GM12892 (cell line): ENCODE results near the gene MLX.

Source experiments
- DNase-seq: peaks from one replicate; pipeline ENCODE4 v3.0.0; 2011; ENCODE audit not compliant: insufficient read length
- FAIRE-seq: peaks from 2 replicates; lab custom pipeline; 2011; peaks lifted over from hg19 to GRCh38; lab: Jason Lieb, UNC
- POLR2A ChIP-seq: IDR thresholded peaks from 2 replicates; pipeline ENCODE4 v1.6.1; 2011; ENCODE audit warnings: low read depth, low read length, control low read depth
- POLR2AphosphoS5 ChIP-seq: IDR thresholded peaks from 2 replicates; pipeline ENCODE4 v1.6.1; 2011; ENCODE audit warnings: low read depth, low read length, control low read depth
- TAF1 ChIP-seq: IDR thresholded peaks from 2 replicates; pipeline ENCODE4 v1.6.1; 2011; ENCODE audit warnings: low read depth, mild to moderate bottlenecking, control low read depth, low read length, borderline replicate concordance

Gene MLX

GRCh38 chr17:42563143-42563509, 3.8 kb upstream of the MLX start:
- DNase-seq (no peak), FAIRE-seq (no peak)
- TF ChIP-seq POLR2AphosphoS5 (no peak), TAF1 (no peak), POLR2A (no peak)

- DNase-seq = no peak
- FAIRE-seq = no peak
- TF ChIP-seq TAF1 (no peak), POLR2A (no peak), POLR2AphosphoS5 (no peak)
Observed at GRCh38 chr17:42563543-42563942, 3.4 kb upstream of the MLX start.

GRCh38 chr17:42563950-42564349, 3.0 kb upstream of the MLX start:
- DNase-seq (no peak), FAIRE-seq (no peak)
- TF ChIP-seq POLR2AphosphoS5 (no peak), TAF1 (no peak), POLR2A (no peak)

GRCh38 chr17:42564815-42565522, 1.9 kb upstream of the MLX start:
- TF ChIP-seq TAF1 (no peak), POLR2A (no peak), POLR2AphosphoS5 (no peak)
- FAIRE-seq (no peak), DNase-seq (no peak)

- no peak for DNase-seq
- TF ChIP-seq POLR2A = no peak
- no peak for FAIRE-seq
Observed at GRCh38 chr17:42565523-42566214, 1.2 kb upstream of the MLX start.

- DNase-seq = no peak
- TF ChIP-seq POLR2A (no peak), TAF1 (no peak), POLR2AphosphoS5 (no peak)
- no peak for FAIRE-seq
Observed at GRCh38 chr17:42566215-42566882, 551 bp upstream of the MLX start.

GRCh38 chr17:42568341-42569111, 1.6 kb downstream of the MLX start:
- FAIRE-seq (no peak), DNase-seq (no peak)
- TF ChIP-seq POLR2AphosphoS5 (no peak), TAF1 (no peak), POLR2A (no peak)

GRCh38 chr17:42571435-42572225, 4.7 kb downstream of the MLX start:
- no peak for TF ChIP-seq POLR2AphosphoS5
- no peak for TF ChIP-seq TAF1
- TF ChIP-seq POLR2A = no peak
- FAIRE-seq (no peak), DNase-seq (no peak)

GRCh38 chr17:42573095-42573494, 6.2 kb downstream of the MLX start:
- DNase-seq (no peak), FAIRE-seq (no peak)
- TF ChIP-seq TAF1 (no peak), POLR2A (no peak), POLR2AphosphoS5 (no peak)

- FAIRE-seq = no peak
- TF ChIP-seq TAF1 (no peak), POLR2A (no peak), POLR2AphosphoS5 (no peak)
- DNase-seq = no peak
Observed at GRCh38 chr17:42574463-42574862, 7.6 kb downstream of the MLX start.
